Renal cortex interstitium (tissue), 15 donors: ENCODE data around the gene CCL20. TPM values are rescaled to one million over a fixed set of nuclear protein-coding genes. Genes with fewer than 3 reads are reported as not detected.

Experiments
- DNase-seq, 11 donors: peaks; one replicate each; pipeline ENCODE4 v3.0.0-alpha.2; 2013; ENCODE audit warnings: low read depth in 9 of 11, low spot score in 4 of 11; ENCODE audit errors: extremely low read depth in 1 of 11
- long read RNA-seq, 16 experiments: transcript quantifications; one replicate each; lab custom pipeline, GENCODE V29; 2026
- polyA plus RNA-seq, 3 donors: library from polyadenylated mRNA; unstranded; fragments of 120-200 nt; gene quantifications; one replicate each; pipeline ENCODE4 v1.2.1, GENCODE V29; 2013; ENCODE audit not compliant: insufficient read length in 3 of 3

CCL20 gene
- under 1 TPM in 2 of 3 donors, not detected in 1; 0.39 to 0.74 TPM for polyA plus RNA-seq
- long read RNA-seq, donor 1, result 0 reads
- long read RNA-seq, donor 2, result 0 reads
- long read RNA-seq, donor 3, result 0 reads
- long read RNA-seq, donor 4, result 0 reads
- long read RNA-seq, donor 5, result 0 reads
- long read RNA-seq, donor 6, result 0 reads
- long read RNA-seq, donor 7, result 0 reads
- long read RNA-seq, donor 8, result 0 reads
- long read RNA-seq, donor 9, result 0 reads
- long read RNA-seq, donor 10, result 0 reads
- long read RNA-seq, donor 11, result 0 reads
- long read RNA-seq, donor 12, result 0 reads
- long read RNA-seq, donor 13, result 0 reads
- long read RNA-seq, donor 14, result 0 reads
- long read RNA-seq, donor 15, result 0 reads
- long read RNA-seq, donor 16, partial matches to known transcripts, result 0 of 1 reads
- long read RNA-seq, donor 16, other reads (novel, unspliced or antisense), result 0 of 1 reads

GRCh38 chr2:227813562-227814353 lies at the start of gene CCL20:
CCL20 (plus strand) TSS chr2:227813842; CDS start chr2:227813912, 70 bp downstream.
- DNase-seq, result no peak

- no peak for DNase-seq
Observed at GRCh38 chr2:227765788-227766372, 47.8 kb upstream of the CCL20 start.

GRCh38 chr2:227766373-227766883 lies 47.2 kb upstream of the CCL20 start:
- peak in 10 of 11 donors; percentile 47 to 79 (median 61) for DNase-seq

- DNase-seq, result no peak
Observed at GRCh38 chr2:227767830-227768229, 45.8 kb upstream of the CCL20 start.

- DNase-seq, result no peak
Observed at GRCh38 chr2:227772197-227772661, 41.4 kb upstream of the CCL20 start.

GRCh38 chr2:227772932-227773331 lies 40.7 kb upstream of the CCL20 start:
- no peak for DNase-seq

GRCh38 chr2:227774011-227774624 lies 39.5 kb upstream of the CCL20 start:
- DNase-seq, result no peak

GRCh38 chr2:227774895-227775842 lies 38.5 kb upstream of the CCL20 start:
- DNase-seq, result no peak

- peak in 2 of 11 donors; percentile 20 to 30 for DNase-seq
Observed at GRCh38 chr2:227780981-227781615, 32.5 kb upstream of the CCL20 start.

- no peak for DNase-seq
Observed at GRCh38 chr2:227781841-227782240, 31.8 kb upstream of the CCL20 start.

GRCh38 chr2:227782804-227783203 lies 30.8 kb upstream of the CCL20 start:
- DNase-seq, result no peak

- no peak for DNase-seq
Observed at GRCh38 chr2:227783404-227784138, 30.1 kb upstream of the CCL20 start.

- no peak for DNase-seq
Observed at GRCh38 chr2:227785293-227785692, 28.3 kb upstream of the CCL20 start.

- no peak for DNase-seq
Observed at GRCh38 chr2:227788561-227789018, 25.1 kb upstream of the CCL20 start.

GRCh38 chr2:227789803-227790202 lies 23.8 kb upstream of the CCL20 start:
- no peak for DNase-seq

GRCh38 chr2:227793148-227793712 lies 20.4 kb upstream of the CCL20 start:
- no peak for DNase-seq
